Measurements from ENCODE around the gene UNK. TPM values are rescaled to one million over a fixed set of nuclear protein-coding genes. Genes with fewer than 3 reads are reported as not detected.
"Not testable (repeated sequence)": the region's sequence is repeated elsewhere in the genome, so short reads cannot be mapped to it uniquely, and the experiment has no call there.

The UNK gene
- total RNA-seq, 1 experiment from 2014 or later: 49.0 TPM

GRCh38 chr17:75774471-75774990 lies 10.1 kb upstream of the UNK start:
- Histone ChIP-seq H2AFZ (ENCODE audit: low read length) (no peak overlapping the region), H3K9me3 (ENCODE audit: low read length) (no peaks in the 10 kb centered on the region), H3K4me2 (ENCODE audit: low read depth, low read length, poor library complexity, severe bottlenecking) (no peak overlapping the region), H3K27me3 (ENCODE audit: low read length) (no peaks in the 10 kb centered on the region), H3K4me3 (ENCODE audit: low read length) (no peak overlapping the region), H3K27ac (ENCODE audit: low read length) (no peak overlapping the region), H3K79me2 (ENCODE audit: low read length) (peaks cover 14% of the 10 kb centered on the region), H3K4me1 (ENCODE audit: low read length) (peaks cover 18% of the 10 kb centered on the region), H3K9ac (ENCODE audit: low read length) (no peak overlapping the region), H4K20me1 (ENCODE audit: insufficient read depth, low read depth, low read length) (peaks cover 32% of the 10 kb centered on the region), H3K9me2 (replicated peaks; ENCODE audit: insufficient read depth, low read length) (no peaks in the 10 kb centered on the region), H3K36me3 (ENCODE audit: insufficient read depth, low read length) (peaks cover 21% of the 10 kb centered on the region)
- DNase-seq: no peak

- H3K27me3 ChIP-seq (ENCODE audit: low read length): no peaks in the 10 kb centered on the region
- H3K36me3 ChIP-seq (ENCODE audit: insufficient read depth, low read length): peaks cover 21% of the 10 kb centered on the region
- no peak for DNase-seq
- peaks cover 20% of the 10 kb centered on the region for H3K4me1 ChIP-seq (ENCODE audit: low read length)
- no peak overlapping the region for H3K9ac ChIP-seq (ENCODE audit: low read length)
- no peak overlapping the region for H2AFZ ChIP-seq (ENCODE audit: low read length)
- no peaks in the 10 kb centered on the region for H3K9me3 ChIP-seq (ENCODE audit: low read length)
- no peak overlapping the region for H3K4me2 ChIP-seq (ENCODE audit: low read depth, low read length, poor library complexity, severe bottlenecking)
- H3K79me2 ChIP-seq (ENCODE audit: low read length): peaks cover 14% of the 10 kb centered on the region
- peaks cover 32% of the 10 kb centered on the region for H4K20me1 ChIP-seq (ENCODE audit: insufficient read depth, low read depth, low read length)
- H3K27ac ChIP-seq (ENCODE audit: low read length): no peak overlapping the region
- no peak overlapping the region for H3K4me3 ChIP-seq (ENCODE audit: low read length)
- H3K9me2 ChIP-seq (replicated peaks; ENCODE audit: insufficient read depth, low read length): no peaks in the 10 kb centered on the region
Observed at GRCh38 chr17:75774991-75775668, 9.5 kb upstream of the UNK start.

- peak overlapping the region; percentile 95 for H3K4me2 ChIP-seq (ENCODE audit: low read depth, low read length, poor library complexity, severe bottlenecking)
- H3K9ac ChIP-seq (ENCODE audit: low read length): no peak overlapping the region
- DNase-seq: peak; percentile 70
Observed at GRCh38 chr17:75776386-75777295, 8.0 kb upstream of the UNK start.

GRCh38 chr17:75777296-75777922 lies 7.2 kb upstream of the UNK start:
- 0 out of 2 replicates have a peak overlapping the region, but pooled peaks have one; percentile 8 for H3K4me3 ChIP-seq (ENCODE audit: low read length)
- peak overlapping the region; percentile 28 for H3K27ac ChIP-seq (ENCODE audit: low read length)
- H3K9me2 ChIP-seq (replicated peaks; ENCODE audit: insufficient read depth, low read length): no peaks in the 10 kb centered on the region
- no peaks in the 10 kb centered on the region for H3K9me3 ChIP-seq (ENCODE audit: low read length)
- no peaks in the 10 kb centered on the region for H3K27me3 ChIP-seq (ENCODE audit: low read length)
- H2AFZ ChIP-seq (ENCODE audit: low read length): no peak overlapping the region
- H4K20me1 ChIP-seq (ENCODE audit: insufficient read depth, low read depth, low read length): peaks cover 32% of the 10 kb centered on the region
- H3K4me1 ChIP-seq (ENCODE audit: low read length): peaks cover 34% of the 10 kb centered on the region
- peaks cover 21% of the 10 kb centered on the region for H3K36me3 ChIP-seq (ENCODE audit: insufficient read depth, low read length)
- no peak overlapping the region for H3K9ac ChIP-seq (ENCODE audit: low read length)
- no peak for DNase-seq
- peak overlapping the region; percentile 95 for H3K4me2 ChIP-seq (ENCODE audit: low read depth, low read length, poor library complexity, severe bottlenecking)
- H3K79me2 ChIP-seq (ENCODE audit: low read length): peaks cover 14% of the 10 kb centered on the region

More at GRCh38 chr17:75776386-75777295, 8.0 kb upstream of the UNK start:
- no peak overlapping the region for H3K27ac ChIP-seq (ENCODE audit: low read length)
- H3K4me3 ChIP-seq (ENCODE audit: low read length): no peak overlapping the region
- H2AFZ ChIP-seq (ENCODE audit: low read length): no peak overlapping the region
- H3K27me3 ChIP-seq (ENCODE audit: low read length): no peaks in the 10 kb centered on the region
- H3K9me2 ChIP-seq (replicated peaks; ENCODE audit: insufficient read depth, low read length): no peaks in the 10 kb centered on the region
- H3K9me3 ChIP-seq (ENCODE audit: low read length): no peaks in the 10 kb centered on the region
- H3K36me3 ChIP-seq (ENCODE audit: insufficient read depth, low read length): peaks cover 21% of the 10 kb centered on the region
- peaks cover 14% of the 10 kb centered on the region for H3K79me2 ChIP-seq (ENCODE audit: low read length)
- H4K20me1 ChIP-seq (ENCODE audit: insufficient read depth, low read depth, low read length): peaks cover 32% of the 10 kb centered on the region
- peaks cover 33% of the 10 kb centered on the region for H3K4me1 ChIP-seq (ENCODE audit: low read length)

- peak overlapping the region; percentile 83 for H3K27ac ChIP-seq (ENCODE audit: low read length)
- H3K4me3 ChIP-seq (ENCODE audit: low read length): peak overlapping the region; percentile 91
- peaks cover 32% of the 10 kb centered on the region for H4K20me1 ChIP-seq (ENCODE audit: insufficient read depth, low read depth, low read length)
- peak overlapping the region; percentile 95 for H3K4me2 ChIP-seq (ENCODE audit: low read depth, low read length, poor library complexity, severe bottlenecking)
- peaks cover 21% of the 10 kb centered on the region for H3K36me3 ChIP-seq (ENCODE audit: insufficient read depth, low read length)
- peaks cover 42% of the 10 kb centered on the region for H3K4me1 ChIP-seq (ENCODE audit: low read length)
- H2AFZ ChIP-seq (ENCODE audit: low read length); DNase-seq; H3K27me3 ChIP-seq (ENCODE audit: low read length); H3K9me3 ChIP-seq (ENCODE audit: low read length); H3K9me2 ChIP-seq (replicated peaks; ENCODE audit: insufficient read depth, low read length): not testable (repeated sequence)
- peaks cover 14% of the 10 kb centered on the region for H3K79me2 ChIP-seq (ENCODE audit: low read length)
- H3K9ac ChIP-seq (ENCODE audit: low read length): peak overlapping the region; percentile 97
Observed at GRCh38 chr17:75778066-75778860, 6.3 kb upstream of the UNK start.

GRCh38 chr17:75778861-75779249 lies 5.8 kb upstream of the UNK start:
- Histone ChIP-seq H3K79me2 (ENCODE audit: low read length) (peaks cover 14% of the 10 kb centered on the region), H3K9me3 (ENCODE audit: low read length) (no peaks in the 10 kb centered on the region), H3K9ac (ENCODE audit: low read length) (peak overlapping the region; percentile 97), H3K36me3 (ENCODE audit: insufficient read depth, low read length) (peaks cover 21% of the 10 kb centered on the region), H4K20me1 (ENCODE audit: insufficient read depth, low read depth, low read length) (peaks cover 32% of the 10 kb centered on the region), H2AFZ (ENCODE audit: low read length) (no peak overlapping the region), H3K9me2 (replicated peaks; ENCODE audit: insufficient read depth, low read length) (no peaks in the 10 kb centered on the region), H3K4me1 (ENCODE audit: low read length) (peaks cover 48% of the 10 kb centered on the region), H3K4me2 (ENCODE audit: low read depth, low read length, poor library complexity, severe bottlenecking) (peak overlapping the region; percentile 95), H3K4me3 (ENCODE audit: low read length) (peak overlapping the region; percentile 91), H3K27ac (ENCODE audit: low read length) (peak overlapping the region; percentile 83), H3K27me3 (ENCODE audit: low read length) (no peaks in the 10 kb centered on the region)
- peak; percentile 80 for DNase-seq

GRCh38 chr17:75779250-75779986 lies 5.2 kb upstream of the UNK start:
- H3K4me2 ChIP-seq (ENCODE audit: low read depth, low read length, poor library complexity, severe bottlenecking): peak overlapping the region; percentile 95
- no peaks in the 10 kb centered on the region for H3K9me2 ChIP-seq (replicated peaks; ENCODE audit: insufficient read depth, low read length)
- H3K36me3 ChIP-seq (ENCODE audit: insufficient read depth, low read length): peaks cover 21% of the 10 kb centered on the region
- DNase-seq: peak; percentile 100
- H3K4me1 ChIP-seq (ENCODE audit: low read length): peaks cover 52% of the 10 kb centered on the region
- H3K9me3 ChIP-seq (ENCODE audit: low read length): no peaks in the 10 kb centered on the region
- no peaks in the 10 kb centered on the region for H3K27me3 ChIP-seq (ENCODE audit: low read length)
- peak overlapping the region; percentile 83 for H3K27ac ChIP-seq (ENCODE audit: low read length)
- H3K79me2 ChIP-seq (ENCODE audit: low read length): peaks cover 14% of the 10 kb centered on the region
- peaks cover 32% of the 10 kb centered on the region for H4K20me1 ChIP-seq (ENCODE audit: insufficient read depth, low read depth, low read length)
- H2AFZ ChIP-seq (ENCODE audit: low read length): no peak overlapping the region
- peak overlapping the region; percentile 91 for H3K4me3 ChIP-seq (ENCODE audit: low read length)
- H3K9ac ChIP-seq (ENCODE audit: low read length): peak overlapping the region; percentile 97
